Suprapubic skin (tissue), 4 donors: ENCODE results near the gene TUBGCP5. TPM values are rescaled to one million over a fixed set of nuclear protein-coding genes. Genes with fewer than 3 reads are reported as not detected.

ENCODE experiments used
- DNase-seq, 2 donors: peaks; one replicate each; pipeline ENCODE4 v3.0.0-alpha.2; 2019; ENCODE audit warnings: low spot score in 2 of 2
- H3K27ac ChIP-seq: fragments of 200-600 bp; sonication (generic); one replicate; pipeline ENCODE4 v1.5.1; 2019
- H3K27me3 ChIP-seq: fragments of 200-600 bp; sonication (generic); one replicate; pipeline ENCODE4 v1.5.1; 2019
- H3K36me3 ChIP-seq: fragments of 200-600 bp; sonication (generic); one replicate; pipeline ENCODE4 v1.5.1; 2019
- H3K4me1 ChIP-seq: fragments of 200-600 bp; sonication (generic); one replicate; pipeline ENCODE4 v1.5.1; 2019
- H3K4me3 ChIP-seq: fragments of 200-600 bp; sonication (generic); one replicate; pipeline ENCODE4 v1.5.1; 2019; ENCODE audit warnings: mild to moderate bottlenecking
- H3K9me3 ChIP-seq: fragments of 200-600 bp; sonication (generic); one replicate; pipeline ENCODE4 v1.5.1; 2019
- EP300 ChIP-seq: sonication (generic); formaldehyde crosslinking; IDR thresholded peaks from one replicate; pipeline ENCODE4 v1.6.1; 2017; ENCODE audit warnings: antibody characterized with exemption
- POLR2A ChIP-seq, 2 donors: fragments of 450-650 bp; IDR thresholded peaks; one replicate each; pipeline ENCODE4 v1.6.1; 2017; ENCODE audit warnings: antibody characterized with exemption in 2 of 2, mild to moderate bottlenecking in 2 of 2, moderate library complexity in 2 of 2
- POLR2AphosphoS5 ChIP-seq, 3 donors: sonication (generic); formaldehyde crosslinking; IDR thresholded peaks; one replicate each; pipeline ENCODE4 v1.6.1; 2017; ENCODE audit warnings: antibody characterized with exemption in 3 of 3
- WGBS: methylation state at CpG from one replicate; pipeline ENCODE4 v1.1.5; 2018; 5-methylcytosine and 5-hydroxymethylcytosine counted together
- total RNA-seq, 4 donors: library from RNA; depleted of rRNA; stranded (reverse); fragments of >200 nt; gene quantifications; one replicate each; pipeline ENCODE4 v1.1.0, GENCODE V29; 2016
- TF ChIP-seq, protein P1 (sequence below), 2 donors: fragments of 200-600 bp in 1 of 2; fragments of 450-650 bp in 1 of 2; sonication (generic) in 1 of 2; IDR thresholded peaks; one replicate each; pipeline ENCODE4 v1.5.1; 2016 to 2019; ENCODE audit warnings: antibody characterized with exemption in 2 of 2, mild to moderate bottlenecking in 1 of 2, moderate library complexity in 1 of 2

TUBGCP5 gene
- total RNA-seq, 4 donors from 2014 or later = 10.7 to 39.2 (median 18.2) TPM

DNA sequence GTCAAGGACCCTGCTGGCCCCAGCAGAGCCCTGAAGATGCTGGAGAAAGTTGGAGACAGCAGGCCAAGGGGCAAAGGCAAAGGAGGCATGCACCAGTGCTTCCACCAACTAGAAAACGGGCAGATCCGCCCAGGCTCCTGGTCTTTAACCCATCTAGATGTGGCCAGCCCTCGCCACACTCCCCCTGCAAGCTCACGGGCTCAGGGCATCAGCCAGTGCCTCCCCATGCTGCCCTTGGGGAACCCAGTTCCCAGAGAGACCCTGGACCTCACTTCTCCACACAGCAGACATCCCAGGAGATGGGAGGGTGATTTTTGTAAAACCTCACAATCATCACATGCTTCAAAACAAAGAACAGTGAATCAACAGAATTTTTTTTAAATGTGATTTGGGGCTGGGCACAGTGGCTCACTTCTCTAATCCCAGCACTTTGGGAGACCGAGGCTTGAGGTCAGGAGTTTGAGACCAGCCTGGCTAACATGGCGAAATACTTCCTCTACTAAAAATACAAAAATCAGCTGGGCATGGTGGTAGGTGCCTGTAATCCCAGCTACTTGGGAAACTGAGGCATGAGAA, 83.7 kb downstream of the TUBGCP5 start:
- 80% methylated on average over 6 of the region's 6 CpGs for WGBS

DNA sequence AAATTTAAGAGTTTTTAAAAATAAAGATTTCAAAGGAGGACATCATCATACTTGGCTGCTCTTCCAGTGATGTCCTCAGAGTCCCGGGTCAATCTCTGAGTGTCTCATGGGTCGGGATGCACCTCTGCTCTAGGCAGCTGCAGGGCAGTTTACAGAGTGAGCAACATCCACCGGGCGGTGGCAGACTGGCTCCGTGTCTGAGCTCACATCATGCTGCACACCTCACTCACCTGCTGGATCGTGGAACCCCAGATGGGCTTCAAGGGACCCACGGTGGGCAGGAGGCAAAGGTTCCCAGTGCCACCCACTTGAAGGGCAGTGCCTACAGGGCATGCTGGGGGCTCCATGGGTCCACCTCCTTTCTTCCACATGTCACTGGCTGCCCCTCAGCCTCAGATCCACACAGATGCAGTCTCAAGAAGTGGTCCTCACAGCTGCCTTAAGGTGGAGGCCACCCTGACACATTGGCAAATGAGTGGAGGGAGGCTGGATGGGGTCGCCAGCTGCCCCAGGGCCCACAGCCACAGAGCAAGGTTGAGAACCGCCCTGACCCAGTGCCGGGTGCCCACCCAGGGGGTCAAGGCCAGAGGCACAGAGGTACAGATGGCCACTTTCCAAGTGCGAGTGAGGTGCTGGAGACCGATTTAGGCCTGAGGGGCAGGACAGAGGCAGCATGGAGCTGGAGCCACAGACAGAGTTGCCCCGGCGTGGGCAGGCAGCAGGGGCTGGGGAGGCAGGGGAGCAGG, 84.4 kb downstream of the TUBGCP5 start:
- peak in 1 of 2 donors; percentile 54 for DNase-seq
- Histone ChIP-seq H3K9me3 (no peaks in the 10 kb centered on the region), H3K4me3 (no peak overlapping the region), H3K36me3 (no peaks in the 10 kb centered on the region), H3K27ac (no peak overlapping the region), H3K27me3 (no peaks in the 10 kb centered on the region), H3K4me1 (peaks cover 47% of the 10 kb centered on the region)
- TF ChIP-seq, protein P1, sequence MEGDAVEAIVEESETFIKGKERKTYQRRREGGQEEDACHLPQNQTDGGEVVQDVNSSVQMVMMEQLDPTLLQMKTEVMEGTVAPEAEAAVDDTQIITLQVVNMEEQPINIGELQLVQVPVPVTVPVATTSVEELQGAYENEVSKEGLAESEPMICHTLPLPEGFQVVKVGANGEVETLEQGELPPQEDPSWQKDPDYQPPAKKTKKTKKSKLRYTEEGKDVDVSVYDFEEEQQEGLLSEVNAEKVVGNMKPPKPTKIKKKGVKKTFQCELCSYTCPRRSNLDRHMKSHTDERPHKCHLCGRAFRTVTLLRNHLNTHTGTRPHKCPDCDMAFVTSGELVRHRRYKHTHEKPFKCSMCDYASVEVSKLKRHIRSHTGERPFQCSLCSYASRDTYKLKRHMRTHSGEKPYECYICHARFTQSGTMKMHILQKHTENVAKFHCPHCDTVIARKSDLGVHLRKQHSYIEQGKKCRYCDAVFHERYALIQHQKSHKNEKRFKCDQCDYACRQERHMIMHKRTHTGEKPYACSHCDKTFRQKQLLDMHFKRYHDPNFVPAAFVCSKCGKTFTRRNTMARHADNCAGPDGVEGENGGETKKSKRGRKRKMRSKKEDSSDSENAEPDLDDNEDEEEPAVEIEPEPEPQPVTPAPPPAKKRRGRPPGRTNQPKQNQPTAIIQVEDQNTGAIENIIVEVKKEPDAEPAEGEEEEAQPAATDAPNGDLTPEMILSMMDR (IDR thresholded peaks at IDR 0.05) = no peak
- TF ChIP-seq POLR2AphosphoS5 (IDR thresholded peaks at IDR 0.05) (no peak), EP300 (no peak), POLR2A (IDR thresholded peaks at IDR 0.05) (no peak)
- 71% methylated on average over 4 of the region's 14 CpGs for WGBS

More for the DNA sequence above, 83.7 kb downstream of the TUBGCP5 start:
- TF ChIP-seq POLR2AphosphoS5 (IDR thresholded peaks at IDR 0.05) (no peak), EP300 (no peak), POLR2A (IDR thresholded peaks at IDR 0.05) (no peak)
- TF ChIP-seq, protein P1 (IDR thresholded peaks at IDR 0.05) = no peak
- peaks cover 48% of the 10 kb centered on the region for H3K4me1 ChIP-seq
- H3K4me3 ChIP-seq = no peak overlapping the region
- H3K27me3 ChIP-seq = no peaks in the 10 kb centered on the region
- H3K9me3 ChIP-seq = no peaks in the 10 kb centered on the region
- H3K27ac ChIP-seq = no peak overlapping the region
- DNase-seq = peak in 1 of 2 donors; percentile 30
- H3K36me3 ChIP-seq = no peaks in the 10 kb centered on the region

DNA sequence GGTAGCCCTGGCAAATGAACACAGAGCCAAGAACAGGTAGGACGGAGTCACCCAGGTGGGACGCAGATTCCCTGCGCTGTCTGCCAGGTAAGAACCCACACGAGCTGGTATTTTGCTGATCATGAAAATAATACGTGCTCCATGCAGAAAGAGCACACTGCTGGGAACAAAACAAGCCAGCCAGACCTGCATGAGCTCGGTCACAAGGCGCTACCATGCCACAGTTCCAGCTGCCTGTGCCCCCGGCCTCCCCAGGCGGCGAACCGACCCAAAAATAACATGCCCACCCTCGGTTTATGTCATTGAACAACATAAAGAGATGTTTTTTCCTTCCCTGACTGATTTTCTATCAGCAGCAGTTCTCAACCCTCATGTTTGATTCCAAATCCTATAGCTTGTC, 85.0 kb downstream of the TUBGCP5 start:
- H3K4me3 ChIP-seq = no peak overlapping the region
- WGBS = 88% methylated on average over 12 of the region's 12 CpGs
- peak in 1 of 2 donors; percentile 10 for DNase-seq
- TF ChIP-seq EP300 = no peak
- TF ChIP-seq POLR2AphosphoS5 (IDR thresholded peaks at IDR 0.05) = no peak
- TF ChIP-seq POLR2A (IDR thresholded peaks at IDR 0.05) = no peak
- TF ChIP-seq, protein P1 (IDR thresholded peaks at IDR 0.05) = no peak
- peaks cover 51% of the 10 kb centered on the region for H3K4me1 ChIP-seq
- no peaks in the 10 kb centered on the region for H3K9me3 ChIP-seq
- H3K27ac ChIP-seq = no peak overlapping the region
- H3K27me3 ChIP-seq = no peaks in the 10 kb centered on the region
- no peaks in the 10 kb centered on the region for H3K36me3 ChIP-seq

GRCh38 chr15:22952796-22953579, 86.4 kb downstream of the TUBGCP5 start:
- Histone ChIP-seq H3K36me3 (no peaks in the 10 kb centered on the region), H3K9me3 (no peaks in the 10 kb centered on the region), H3K4me1 (peaks cover 62% of the 10 kb centered on the region), H3K4me3 (no peak overlapping the region), H3K27me3 (no peaks in the 10 kb centered on the region), H3K27ac (no peak overlapping the region)
- peak in 1 of 2 donors; percentile 52 for DNase-seq
- 75% methylated on average over 19 of the region's 21 CpGs for WGBS
- TF ChIP-seq POLR2AphosphoS5 (IDR thresholded peaks at IDR 0.05) (no peak), EP300 (no peak), POLR2A (IDR thresholded peaks at IDR 0.05) (no peak)
- TF ChIP-seq, protein P1 (IDR thresholded peaks at IDR 0.05) = no peak
